H1 (cell line): ENCODE data around the gene ANAPC2. TPM values are rescaled to one million over a fixed set of nuclear protein-coding genes. Genes with fewer than 3 reads are reported as not detected.

Source experiments
- CTCF ChIA-PET: fragments of 300-600 bp; sonication (Branson Sonifier 250); formaldehyde crosslinking; loops from one replicate; lab custom pipeline; 2021; ENCODE audit not compliant: partially characterized antibody; lab: Charles Lee
- POLR2A ChIA-PET: fragments of 300-600 bp; sonication (Branson Sonifier 250); formaldehyde crosslinking; loops from one replicate; lab custom pipeline; 2021; ENCODE audit warnings: inconsistent platforms; ENCODE audit not compliant: partially characterized antibody; lab: Charles Lee
- DNase-seq, 2 experiments: peaks; one replicate each; pipeline versions ENCODE4 v3.0.0 to v3.0.0-alpha.2; 2010 to 2022; ENCODE audit warnings: low spot score in 2 of 2, low read depth in 1 of 2, mixed read lengths in 1 of 2
- FAIRE-seq: peaks from 2 replicates; lab custom pipeline; 2011; peaks lifted over from hg19 to GRCh38; lab: Jason Lieb, UNC
- H2AFZ ChIP-seq: 2 replicates; pipeline ENCODE4 v1.8.1; 2012; ENCODE audit warnings: low read length, inconsistent platforms
- H2AK5ac ChIP-seq: 2 replicates; pipeline ENCODE4 v1.6.1; 2013; ENCODE audit warnings: low read depth, low read length
- H2BK120ac ChIP-seq: replicated peaks from 2 replicates; pipeline ENCODE3; 2013; ENCODE audit warnings: low read depth, low read length, inconsistent platforms
- H2BK12ac ChIP-seq: 2 replicates; pipeline ENCODE4 v1.6.1; 2013; ENCODE audit warnings: low read depth, low read length
- H2BK15ac ChIP-seq: 2 replicates; pipeline ENCODE4 v1.6.1; 2013; ENCODE audit warnings: low read length
- H2BK20ac ChIP-seq: 2 replicates; pipeline ENCODE4 v1.6.1; 2013; ENCODE audit warnings: low read length
- H2BK5ac ChIP-seq: 2 replicates; pipeline ENCODE4 v1.6.1; 2013; ENCODE audit warnings: low read depth, low read length
- H3K14ac ChIP-seq: 2 replicates; pipeline ENCODE4 v1.6.1; 2013; ENCODE audit warnings: inconsistent platforms; ENCODE audit not compliant: insufficient read length
- H3K18ac ChIP-seq: 2 replicates; pipeline ENCODE4 v1.6.1; 2013; ENCODE audit warnings: low read length; ENCODE audit errors: extremely low read depth
- H3K23ac ChIP-seq: 2 replicates; pipeline ENCODE4 v1.6.1; 2013; ENCODE audit warnings: inconsistent platforms; ENCODE audit not compliant: insufficient read length
- H3K23me2 ChIP-seq: 2 replicates; pipeline ENCODE4 v1.6.1; 2013; ENCODE audit warnings: low read depth, low read length
- H3K27ac ChIP-seq: 2 replicates; pipeline ENCODE4 v1.6.1; 2011; ENCODE audit warnings: low read depth, low read length, inconsistent platforms
- H3K27me3 ChIP-seq, 4 experiments: replicated peaks in 1 of 4; 1 replicate in 1 of 4; 2 replicates in 3 of 4; pipeline versions ENCODE4 v1.6.1 to v1.8.1; 2011 to 2013; ENCODE audit warnings: low read length in 3 of 4, mild to moderate bottlenecking in 3 of 4, inconsistent platforms in 2 of 4, mixed read lengths in 2 of 4, moderate library complexity in 1 of 4; ENCODE audit not compliant: control insufficient read depth in 3 of 4, insufficient read depth in 3 of 4; ENCODE audit errors: extremely low read depth in 1 of 4
- H3K36me3 ChIP-seq, 4 experiments: 2 replicates each; pipeline versions ENCODE4 v1.6.1 to v1.8.1; 2011 to 2013; ENCODE audit warnings: mild to moderate bottlenecking in 4 of 4, low read length in 3 of 4, moderate library complexity in 2 of 4, control low read depth in 1 of 4, inconsistent platforms in 1 of 4; ENCODE audit not compliant: insufficient read depth in 4 of 4, control insufficient read depth in 2 of 4
- H3K4ac ChIP-seq: replicated peaks from 2 replicates; pipeline ENCODE3; 2013; ENCODE audit warnings: low read length, low read depth, mixed read lengths, inconsistent platforms; ENCODE audit not compliant: insufficient read length
- H3K4me1 ChIP-seq, 4 experiments: replicated peaks in 1 of 4; 1 replicate in 1 of 4; 2 replicates in 3 of 4; pipeline versions ENCODE4 v1.6.1 to v1.8.1; 2011 to 2013; ENCODE audit warnings: low read length in 3 of 4, inconsistent platforms in 2 of 4, mixed read lengths in 1 of 4; ENCODE audit not compliant: insufficient read depth in 4 of 4, control insufficient read depth in 3 of 4
- H3K4me2 ChIP-seq, 2 experiments: 2 replicates each; pipeline versions ENCODE4 v1.6.1 to v1.8.1; 2011 to 2013; ENCODE audit warnings: low read depth in 2 of 2, low read length in 2 of 2, control low read depth in 1 of 2, inconsistent platforms in 1 of 2, mild to moderate bottlenecking in 1 of 2; ENCODE audit not compliant: insufficient read depth in 1 of 2
- H3K4me3 ChIP-seq, 4 experiments: fragments of 200-600, 300-600 bp in 1 of 4; sonication (generic), shearing (Covaris generic), sonication (Bioruptor Twin) in 1 of 4; 2 replicates each; pipeline versions ENCODE4 v1.5.1 to v1.8.1; 2011 to 2016; ENCODE audit warnings: low read length in 4 of 4, low read depth in 3 of 4, control low read depth in 2 of 4, inconsistent platforms in 2 of 4, mild to moderate bottlenecking in 2 of 4, mixed read lengths in 1 of 4, moderate library complexity in 1 of 4; ENCODE audit not compliant: insufficient read depth in 2 of 4; ENCODE audit errors: extremely low read depth in 1 of 4
- H3K56ac ChIP-seq: replicated peaks from 2 replicates; pipeline ENCODE3; 2013; ENCODE audit warnings: low read depth, mild to moderate bottlenecking, mixed read lengths, low read length, inconsistent platforms; ENCODE audit not compliant: insufficient read length
- H3K79me1 ChIP-seq: 2 replicates; pipeline ENCODE4 v1.6.1; 2013; ENCODE audit warnings: low read depth, low read length, control low read depth
- H3K79me2 ChIP-seq, 2 experiments: 2 replicates each; pipeline versions ENCODE4 v1.6.1 to v1.8.1; 2012 to 2013; ENCODE audit warnings: low read length in 2 of 2, mild to moderate bottlenecking in 2 of 2, inconsistent platforms in 1 of 2; ENCODE audit not compliant: insufficient read depth in 2 of 2, control insufficient read depth in 1 of 2
- H3K9ac ChIP-seq, 4 experiments: replicated peaks in 1 of 4; 1 replicate in 1 of 4; 2 replicates in 3 of 4; pipeline versions ENCODE4 v1.6.1 to v1.8.1; 2011 to 2013; ENCODE audit warnings: low read depth in 3 of 4, low read length in 3 of 4, control low read depth in 2 of 4, mild to moderate bottlenecking in 2 of 4, moderate library complexity in 2 of 4, inconsistent platforms in 1 of 4; ENCODE audit errors: extremely low read depth in 1 of 4
- H3K9me3 ChIP-seq, 2 experiments: 2 replicates each; pipeline versions ENCODE4 v1.6.1 to v1.8.1; 2012 to 2013; ENCODE audit warnings: mild to moderate bottlenecking in 2 of 2, moderate library complexity in 2 of 2, control low read depth in 1 of 2, inconsistent platforms in 1 of 2, low read depth in 1 of 2, low read length in 1 of 2, mixed read lengths in 1 of 2; ENCODE audit not compliant: insufficient read depth in 2 of 2
- H4K20me1 ChIP-seq, 2 experiments: replicated peaks in 1 of 2; 2 replicates each; pipeline versions ENCODE3 to v1.8.1; 2011 to 2013; ENCODE audit warnings: inconsistent platforms in 2 of 2, low read length in 2 of 2, mild to moderate bottlenecking in 1 of 2; ENCODE audit not compliant: insufficient read depth in 2 of 2, control insufficient read depth in 1 of 2
- H4K5ac ChIP-seq: 2 replicates; pipeline ENCODE4 v1.6.1; 2013; ENCODE audit warnings: low read length, low read depth, mixed read lengths, inconsistent platforms; ENCODE audit not compliant: insufficient read length
- H4K8ac ChIP-seq: 2 replicates; pipeline ENCODE4 v1.8.0; 2013; ENCODE audit warnings: mild to moderate bottlenecking, moderate library complexity, low read length, inconsistent platforms; ENCODE audit not compliant: insufficient read depth; ENCODE audit errors: extremely low read depth
- H4K91ac ChIP-seq: replicated peaks from 2 replicates; pipeline ENCODE3; 2013; ENCODE audit warnings: low read length, mixed read lengths, inconsistent platforms; ENCODE audit not compliant: insufficient read length
- BRCA1 ChIP-seq: IDR thresholded peaks from 2 replicates; pipeline ENCODE4 v1.6.1; 2012; ENCODE audit warnings: low read depth, low read length, improper control_type of control experiment
- CTBP2 ChIP-seq: IDR thresholded peaks from 2 replicates; pipeline ENCODE4 v1.7.0; 2011; ENCODE audit warnings: borderline replicate concordance, mild to moderate bottlenecking, moderate library complexity, mixed read lengths, low read length; ENCODE audit not compliant: insufficient read depth, insufficient read length
- GTF2F1 ChIP-seq: IDR thresholded peaks from 2 replicates; pipeline ENCODE4 v1.6.1; 2012; ENCODE audit warnings: low read depth, low read length, improper control_type of control experiment, borderline replicate concordance
- RAD21 ChIP-seq, 2 experiments: IDR thresholded peaks in 1 of 2; conservative IDR thresholded peaks in 1 of 2; 2 replicates each; pipeline ENCODE4 v1.6.1; 2011; ENCODE audit warnings: low read depth in 2 of 2, low read length in 2 of 2, improper control_type of control experiment in 1 of 2, inconsistent platforms in 1 of 2, mild to moderate bottlenecking in 1 of 2, moderate library complexity in 1 of 2
- SP1 ChIP-seq: IDR thresholded peaks from 2 replicates; pipeline ENCODE4 v1.6.1; 2011; ENCODE audit warnings: low read depth, low read length
- SP4 ChIP-seq: IDR thresholded peaks from 2 replicates; pipeline ENCODE4 v1.6.1; 2012; ENCODE audit warnings: low read length, inconsistent platforms
- TEAD4 ChIP-seq: IDR thresholded peaks from 2 replicates; pipeline ENCODE4 v1.6.1; 2012; ENCODE audit warnings: low read depth, low read length, inconsistent platforms, mixed read lengths
- WGBS, 2 experiments: shearing (Covaris generic) in 1 of 2; methylation state at CpG; one replicate each; pipeline versions ENCODE4 v1.1.6 to v1.1.7; 2013 to 2015; ENCODE audit warnings: low lambda C conversion rate in 2 of 2, mixed read lengths in 2 of 2, inconsistent platforms in 1 of 2, low coverage in 1 of 2, missing lambda C conversion rate in 1 of 2; ENCODE audit not compliant: insufficient replicate concordance in 2 of 2, insufficient coverage in 1 of 2, insufficient read length in 1 of 2; ENCODE audit errors: extremely low coverage in 1 of 2, missing lambda C conversion rate in 1 of 2; 5-methylcytosine and 5-hydroxymethylcytosine counted together
- polyA plus RNA-seq, 7 experiments: library from polyadenylated mRNA; depleted of rRNA in 3 of 7; stranded (reverse) in 5 of 7; unstranded in 2 of 7; fragments of >200 nt in 5 of 7; fragments of 200-250 nt in 2 of 7; gene quantifications; 1 replicate in 5 of 7; 2 replicates in 1 of 7; 4 replicates in 1 of 7; pipeline versions ENCODE4 v1.2.1 to v1.2.3, GENCODE V29; 2011 to 2013; ENCODE audit warnings: missing spikeins in 2 of 7, mixed read lengths in 2 of 7
- total RNA-seq: library from RNA; stranded (reverse); fragmentation: NEBNext Ultra II Directional; extraction: Animal tissue kit (Norgen Biotek cat#: 25700); gene quantifications from 2 replicates; pipeline ENCODE4 v1.2.1, GENCODE V29; 2021
- TF ChIP-seq, protein P1 (sequence below): IDR thresholded peaks from 2 replicates; pipeline ENCODE4 v1.6.1; 2011; ENCODE audit warnings: low read length, improper control_type of control experiment

ANAPC2 gene
- total and polyA plus RNA-seq, 2 of the 8 experiments (the other 6 are each of a cell fraction or from before 2014, with no cell fraction given), result 30.2 to 37.7 TPM

DNA sequence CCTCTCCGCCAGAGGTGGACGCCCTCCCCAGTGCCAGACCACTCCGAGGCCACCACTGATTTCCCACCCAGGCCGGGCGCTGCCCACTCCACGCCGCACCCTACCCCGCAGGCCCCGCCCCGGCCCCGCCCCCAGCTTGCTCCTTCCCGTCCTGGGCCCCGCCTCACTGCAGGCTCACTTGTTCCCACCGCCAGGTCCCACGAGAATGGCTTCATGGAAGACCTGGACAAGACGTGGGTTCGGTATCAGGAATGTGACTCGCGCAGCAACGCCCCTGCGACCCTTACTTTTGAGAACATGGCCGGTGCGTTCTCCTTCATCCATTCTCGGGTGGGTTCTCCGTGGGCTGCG is 25.0 kb downstream of the ANAPC2 start:
- Histone ChIP-seq H2AFZ (no peak overlapping the region; the same call in 1 of the 2 replicates), H3K4ac (no peak overlapping the region), H3K36me3 (no peaks in the 10 kb centered on the region; a peak in 1 of 8 replicates), H4K8ac (no peak overlapping the region), H3K9ac (no peak overlapping the region), H2BK15ac (0 out of 2 replicates have a peak overlapping the region, but pooled peaks have one; percentile 29), H4K5ac (no peak overlapping the region), H3K79me2 (no peaks in the 10 kb centered on the region), H3K27me3 (peaks cover 59 to 98% (median 90%) of the 10 kb centered on the region in 4 experiments), H3K4me1 (peaks cover 0 to 14% (median 6%) of the 10 kb centered on the region in 4 experiments; a peak in 6 of 7 replicates), H2BK120ac (no peak overlapping the region), H3K14ac (no peak overlapping the region), H3K79me1 (no peaks in the 10 kb centered on the region; the same call in 1 of the 2 replicates), H4K91ac (no peak overlapping the region), H3K23me2 (peaks cover 8% of the 10 kb centered on the region; the same call in 1 of the 2 replicates), H3K9me3 (no peaks in the 10 kb centered on the region), H3K18ac (no peak overlapping the region), H4K20me1 (peaks cover 0 to 13% of the 10 kb centered on the region in 2 experiments), H3K4me3 (peak overlapping the region; percentile 25 to 61 (median 32); a peak in 7 of 8 replicates), H2BK20ac (no peak overlapping the region), H3K27ac (no peak overlapping the region), H3K4me2 (peak overlapping the region; percentile 84 to 90), H3K23ac (no peak overlapping the region), H2BK12ac (no peak overlapping the region), H2BK5ac (no peak overlapping the region; the same call in 1 of the 2 replicates), H2AK5ac (no peak overlapping the region), H3K56ac (no peak overlapping the region)
- TF ChIP-seq SP1, result no peak
- TF ChIP-seq RAD21 (IDR thresholded peaks at IDR 0.05 in 1 of 2, conservative IDR thresholded peaks at IDR 0.05 in 1 of 2; ENCODE audit: low read depth in 2 of 2, low read length in 2 of 2), result no peak
- TF ChIP-seq SP4, result no peak
- TF ChIP-seq CTBP2, result no peak
- no peak for TF ChIP-seq TEAD4
- no peak for TF ChIP-seq GTF2F1
- TF ChIP-seq BRCA1, result no peak
- TF ChIP-seq, protein P1, sequence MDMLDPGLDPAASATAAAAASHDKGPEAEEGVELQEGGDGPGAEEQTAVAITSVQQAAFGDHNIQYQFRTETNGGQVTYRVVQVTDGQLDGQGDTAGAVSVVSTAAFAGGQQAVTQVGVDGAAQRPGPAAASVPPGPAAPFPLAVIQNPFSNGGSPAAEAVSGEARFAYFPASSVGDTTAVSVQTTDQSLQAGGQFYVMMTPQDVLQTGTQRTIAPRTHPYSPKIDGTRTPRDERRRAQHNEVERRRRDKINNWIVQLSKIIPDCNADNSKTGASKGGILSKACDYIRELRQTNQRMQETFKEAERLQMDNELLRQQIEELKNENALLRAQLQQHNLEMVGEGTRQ, result no peak
- 54% methylated on average over 14 of the region's 26 CpGs; no CpG with 5 or more reads in 1 of the 2 experiments for WGBS, 2 experiments
- FAIRE-seq (no peak), DNase-seq (no peak)
- ChIA-PET CTCF (interaction anchor here (0.7 to 4.0 kb wide), 13 partner anchors 11 to 391 kb away, joined by 3 to 16 read pairs (median 4); partner anchors contain the start of gene CYSRT1), POLR2A (interaction anchor here (0.9 to 2.9 kb wide), 7 partner anchors 11 to 78 kb away, joined by 3 to 15 read pairs (median 7); partner anchors contain the start of genes NDOR1, SSNA1, TMEM203 and TUBB4B)
